GM19452 (cell line): ENCODE data around the gene NUBPL.
"Not testable (repeated sequence)": the region's sequence is repeated elsewhere in the genome, so short reads cannot be mapped to it uniquely, and the experiment has no call there.

Experiments
- ATAC-seq: cut with Tn5 transposase; IDR thresholded peaks from one replicate; pipeline ENCODE4 v1.9.1; 2021; ENCODE audit not compliant: unreplicated experiment

Gene NUBPL

GRCh38 chr14:31802838-31803237, 241.6 kb downstream of the NUBPL start:
- no peak for ATAC-seq

DNA sequence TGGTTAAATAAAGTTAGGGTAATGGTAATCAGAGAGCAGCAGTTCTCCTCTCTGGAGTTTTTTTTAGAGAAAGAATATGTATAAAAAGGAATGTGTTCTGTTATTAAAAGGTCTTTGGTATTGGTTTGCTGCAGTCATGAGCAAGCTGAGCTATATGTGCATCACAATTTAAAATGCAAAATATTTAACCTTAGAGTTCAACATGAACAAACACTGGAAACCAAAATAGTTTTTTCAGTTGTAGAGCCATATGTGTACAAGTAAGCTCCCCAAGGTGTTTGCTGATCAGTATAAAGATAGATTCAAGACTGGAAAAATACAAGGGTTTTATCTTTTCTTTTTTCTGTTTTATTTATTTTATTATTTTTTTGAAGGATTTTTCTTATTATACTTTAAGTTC, 245.0 kb downstream of the NUBPL start:
- ATAC-seq = no peak

- ATAC-seq = not testable (repeated sequence)
Observed at GRCh38 chr14:31811693-31812628, 250.8 kb downstream of the NUBPL start.

DNA sequence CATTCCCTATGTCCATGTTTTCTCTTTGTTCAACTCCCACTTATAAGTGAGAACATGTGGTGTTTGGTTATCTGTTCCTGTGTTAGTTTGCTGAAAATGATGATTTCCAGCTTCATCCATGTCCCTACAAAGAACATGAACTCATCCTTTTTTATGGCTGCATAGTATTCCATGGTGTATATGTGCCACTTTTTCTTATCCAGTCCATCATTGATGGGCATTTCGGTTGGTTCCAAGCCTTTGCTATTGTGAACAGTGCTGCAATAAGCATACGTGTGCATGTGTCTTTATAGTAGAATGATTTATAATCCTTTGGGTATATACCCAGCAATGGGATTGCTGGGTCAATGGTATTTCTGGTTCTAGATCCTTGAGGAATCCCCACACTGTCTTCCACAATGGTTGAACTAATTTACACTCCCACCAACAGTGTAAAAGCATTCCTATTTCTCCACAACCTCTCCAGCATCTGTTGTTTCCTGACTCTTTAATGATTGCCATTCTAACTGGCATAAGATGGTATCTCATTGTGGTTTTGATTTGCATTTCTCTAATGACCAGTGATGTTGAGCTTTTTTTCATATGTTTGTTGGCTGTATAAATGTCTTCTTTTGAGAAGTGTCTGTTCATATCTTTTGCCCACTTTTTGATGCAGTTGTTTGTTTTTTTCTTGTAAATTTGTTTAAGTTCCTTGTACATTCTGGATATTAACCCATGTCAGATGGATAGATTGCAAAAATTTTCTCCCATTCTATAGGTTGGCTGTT, 252.7 kb downstream of the NUBPL start:
- not testable (repeated sequence) for ATAC-seq

GRCh38 chr14:31819281-31819680, 258.1 kb downstream of the NUBPL start:
- ATAC-seq = no peak

DNA sequence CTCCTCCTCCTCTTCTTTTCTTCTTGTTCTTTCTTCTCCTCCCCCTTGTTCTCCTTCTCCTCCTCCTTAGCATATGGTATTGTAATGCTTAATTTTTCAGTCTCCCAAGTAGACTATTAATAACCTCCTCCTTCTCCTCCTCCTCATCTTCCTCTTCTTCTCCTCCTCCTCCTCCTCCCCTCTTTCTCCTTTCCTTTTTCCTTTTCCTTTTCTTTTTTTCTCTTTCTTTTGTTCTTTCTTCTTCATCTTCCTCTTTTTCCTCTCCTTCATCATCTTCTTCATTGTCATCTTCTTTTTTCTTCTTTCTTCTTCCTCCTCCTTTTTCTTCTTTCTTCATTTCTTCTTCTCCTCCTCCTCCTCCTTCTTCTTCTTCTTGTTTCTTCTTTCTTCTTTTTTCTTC, 264.3 kb downstream of the NUBPL start:
- ATAC-seq = no peak

DNA sequence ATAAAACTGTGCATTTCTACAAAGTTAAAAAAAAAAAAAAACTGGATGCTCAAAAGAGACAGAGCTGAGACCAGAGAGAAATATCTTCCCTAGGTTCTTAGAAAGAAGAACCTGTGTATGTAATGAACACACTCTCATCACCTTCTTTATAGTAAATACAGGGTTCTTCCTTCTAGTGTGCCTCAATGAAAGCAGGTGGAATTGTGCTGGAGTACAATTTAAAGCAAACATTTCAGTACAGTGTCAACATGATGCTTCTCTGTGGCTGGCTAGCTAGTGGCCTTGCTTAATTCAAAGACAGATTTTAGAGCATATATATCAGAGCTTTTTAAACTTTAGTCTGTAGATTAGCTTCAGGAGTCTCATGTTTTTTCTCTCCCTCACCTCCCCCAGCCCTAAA, 266.1 kb downstream of the NUBPL start:
- no peak for ATAC-seq

GRCh38 chr14:31828946-31829868, 268.0 kb downstream of the NUBPL start:
- no peak for ATAC-seq

DNA sequence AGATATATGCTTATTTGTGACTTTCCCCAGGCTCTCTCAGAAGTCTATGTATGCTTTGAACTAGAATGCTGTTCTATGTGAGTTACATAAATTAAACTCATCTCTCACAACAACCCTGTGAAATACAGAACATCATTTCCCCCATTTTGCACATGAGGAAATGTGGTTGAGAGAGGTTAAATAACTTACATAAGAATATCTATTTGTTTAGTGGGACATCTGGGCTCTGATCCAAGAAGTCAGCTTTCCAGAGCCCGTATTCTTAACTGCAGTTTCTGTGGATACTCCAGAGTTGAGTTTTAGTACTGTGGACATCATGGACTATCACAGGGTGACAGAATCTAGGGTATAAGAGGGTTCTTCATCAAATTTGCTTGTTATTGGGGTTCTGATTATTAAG, 273.4 kb downstream of the NUBPL start:
- no peak for ATAC-seq

DNA sequence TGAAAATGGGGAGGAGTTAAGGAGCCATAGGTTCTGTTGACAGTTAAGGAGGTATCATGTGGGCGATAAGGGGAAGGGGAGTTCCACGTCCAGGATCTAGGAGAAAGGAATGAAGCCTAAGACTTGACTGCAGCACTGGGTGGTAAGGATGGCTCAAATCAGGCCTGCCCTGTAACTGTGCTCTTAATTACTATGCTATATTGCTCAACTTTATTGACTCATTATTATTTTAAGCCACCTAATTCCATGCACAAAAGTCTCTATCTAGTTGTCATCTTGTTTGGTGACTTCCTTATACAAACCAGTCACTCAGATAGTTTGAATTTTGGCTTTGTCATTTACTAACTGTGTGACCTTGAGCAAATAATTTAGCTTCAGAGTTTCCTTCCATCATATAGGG, 273.8 kb downstream of the NUBPL start:
- ATAC-seq = no peak

- no peak for ATAC-seq
Observed at GRCh38 chr14:31837031-31837430, 275.8 kb downstream of the NUBPL start.

GRCh38 chr14:31842899-31843298, 281.7 kb downstream of the NUBPL start:
- no peak for ATAC-seq

DNA sequence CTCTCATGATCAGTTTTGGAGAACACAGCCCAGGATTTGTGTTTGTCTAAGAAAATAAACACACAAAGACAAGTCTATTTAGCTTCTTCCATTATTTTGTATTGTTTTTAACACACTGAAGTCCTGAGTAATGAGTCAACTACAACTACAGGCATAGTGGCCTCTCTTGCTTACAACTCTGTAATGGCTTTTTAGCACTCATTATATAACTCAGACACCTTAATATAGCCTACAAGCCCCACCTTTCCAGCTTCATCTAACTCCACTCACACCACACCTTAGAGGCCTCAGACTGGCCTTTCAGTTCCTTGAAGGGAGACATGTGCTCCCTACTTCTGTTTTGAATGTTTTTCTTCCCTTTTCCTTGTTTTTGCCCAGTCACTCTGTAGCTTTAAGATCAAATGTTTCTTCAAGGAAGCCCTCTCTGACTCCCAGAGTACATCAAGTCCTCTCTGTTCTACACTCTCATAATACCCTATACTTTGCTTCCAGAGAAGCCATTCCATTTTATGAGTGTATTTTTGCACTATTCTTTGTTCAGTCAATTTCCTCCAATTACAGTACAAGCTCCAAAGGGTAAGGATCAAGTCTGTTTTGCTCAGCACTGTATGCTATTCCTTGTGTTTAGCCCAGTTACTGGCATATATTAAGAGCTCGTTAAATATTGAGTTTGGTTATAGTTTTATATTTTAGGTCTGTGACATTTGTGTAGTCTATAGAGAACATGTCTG, 282.3 kb downstream of the NUBPL start:
- no peak for ATAC-seq

GRCh38 chr14:31854508-31855075, 293.4 kb downstream of the NUBPL start:
- no peak for ATAC-seq

DNA sequence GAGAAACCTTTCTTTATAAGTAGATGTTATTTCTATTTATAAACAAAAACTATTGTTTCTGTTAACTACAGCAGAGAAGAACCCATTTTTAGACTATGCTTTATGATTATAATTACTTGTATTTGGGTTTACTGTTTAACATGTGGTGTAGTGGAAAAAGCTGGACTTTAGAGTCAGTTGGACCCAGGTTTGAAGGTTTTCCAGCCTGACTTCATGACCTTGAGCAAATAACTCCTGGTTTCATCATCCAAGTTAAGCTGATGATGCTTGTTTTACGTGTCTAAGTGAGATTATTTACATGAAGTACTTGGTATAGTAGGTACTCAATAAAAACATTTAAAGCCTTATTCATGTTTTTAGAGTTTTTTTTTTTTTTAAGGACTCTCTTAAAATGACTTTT, 294.1 kb downstream of the NUBPL start:
- ATAC-seq = no peak

GRCh38 chr14:31856003-31856402, 294.8 kb downstream of the NUBPL start:
- not testable (repeated sequence) for ATAC-seq

- no peak for ATAC-seq
Observed at GRCh38 chr14:31858868-31859267, 297.7 kb downstream of the NUBPL start.

GRCh38 chr14:31864937-31865855, 304.0 kb downstream of the NUBPL start:
- no peak for ATAC-seq

GRCh38 chr14:31867570-31867969, 306.4 kb downstream of the NUBPL start:
- no peak for ATAC-seq
